ENCODE results near the gene AHRR. TPM values are rescaled to one million over a fixed set of nuclear protein-coding genes. Genes with fewer than 3 reads are reported as not detected.
A peak's percentile ranks its signal among the peaks of the same experiment; 100 is the strongest.
"Not testable (repeated sequence)": the region's sequence is repeated elsewhere in the genome, so short reads cannot be mapped to it uniquely, and the experiment has no call there.

Gene AHRR
- total RNA-seq, 1 donor from 2014 or later = 23.9 TPM

- DNase-seq (ENCODE audit: extremely low read depth, low read depth, low spot score) = no peak
Measured at GRCh38 chr5:390623-391491, 69.3 kb downstream of the AHRR start.

GRCh38 chr5:392431-392988 lies 71.0 kb downstream of the AHRR start:
- no peak for DNase-seq (ENCODE audit: extremely low read depth, low read depth, low spot score)

DNA sequence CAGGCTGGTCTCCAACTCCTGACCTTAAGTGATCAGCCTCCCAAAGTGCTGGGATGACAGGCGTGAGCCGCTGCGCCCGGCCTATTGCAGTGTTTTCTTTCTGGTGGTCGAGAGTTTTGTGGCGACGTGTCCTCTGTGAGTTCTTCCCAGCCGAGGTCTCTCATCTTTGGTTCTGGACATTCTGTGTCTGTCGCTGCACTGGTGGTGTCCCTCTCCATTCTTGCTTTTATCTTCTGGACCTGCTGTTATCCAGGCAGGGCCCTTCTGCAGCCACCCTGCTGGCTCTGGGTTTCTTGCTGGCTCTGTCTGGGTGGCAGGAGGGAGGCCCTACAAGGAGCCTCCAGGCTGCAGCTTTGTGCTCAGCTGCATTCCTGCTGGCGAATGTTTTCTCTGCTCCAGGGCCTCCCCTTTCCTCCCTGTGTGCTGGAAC lies 72.3 kb downstream of the AHRR start:
- no peak for DNase-seq (ENCODE audit: extremely low read depth, low read depth, low spot score)

GRCh38 chr5:394671-395155 lies 73.2 kb downstream of the AHRR start:
- DNase-seq (ENCODE audit: extremely low read depth, low read depth, low spot score) = no peak

GRCh38 chr5:395156-395920 lies 73.8 kb downstream of the AHRR start:
- peak; percentile 29 for DNase-seq (ENCODE audit: extremely low read depth, low read depth, low spot score)

DNA sequence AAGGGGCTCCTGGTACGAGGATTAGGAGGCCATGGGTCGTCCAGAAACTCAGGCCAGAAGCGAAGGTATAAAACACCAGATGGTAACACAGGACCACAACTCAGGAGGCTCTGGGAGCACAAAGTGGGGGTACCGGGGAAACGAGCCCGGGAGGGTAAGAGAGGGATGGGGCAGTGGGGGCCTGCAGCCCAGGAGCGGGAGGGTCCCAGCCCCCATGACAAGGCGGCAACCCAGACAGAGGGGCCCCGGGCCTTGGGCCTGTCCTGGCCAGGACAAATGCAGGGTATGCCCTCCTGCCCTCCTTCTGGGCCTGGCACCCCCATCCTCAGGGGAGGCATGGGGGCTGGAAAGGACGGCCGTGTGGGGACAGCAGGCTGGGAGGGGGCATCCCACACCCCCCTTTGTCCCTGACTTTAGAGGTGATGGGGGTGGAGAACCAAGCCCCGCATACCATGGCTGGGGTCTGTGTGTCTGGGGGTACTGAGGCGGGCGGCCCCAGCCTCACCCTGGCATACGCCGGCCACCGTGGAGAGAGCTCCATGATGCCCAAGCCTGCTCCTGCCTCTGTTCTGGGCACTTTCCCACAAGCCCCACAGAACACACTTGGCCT lies 74.5 kb downstream of the AHRR start:
- no peak for DNase-seq (ENCODE audit: extremely low read depth, low read depth, low spot score)

GRCh38 chr5:396531-396961 lies 75.0 kb downstream of the AHRR start:
- no peak for DNase-seq (ENCODE audit: extremely low read depth, low read depth, low spot score)

GRCh38 chr5:398141-398474 lies 76.6 kb downstream of the AHRR start:
- DNase-seq (ENCODE audit: extremely low read depth, low read depth, low spot score) = not testable (repeated sequence)

DNA sequence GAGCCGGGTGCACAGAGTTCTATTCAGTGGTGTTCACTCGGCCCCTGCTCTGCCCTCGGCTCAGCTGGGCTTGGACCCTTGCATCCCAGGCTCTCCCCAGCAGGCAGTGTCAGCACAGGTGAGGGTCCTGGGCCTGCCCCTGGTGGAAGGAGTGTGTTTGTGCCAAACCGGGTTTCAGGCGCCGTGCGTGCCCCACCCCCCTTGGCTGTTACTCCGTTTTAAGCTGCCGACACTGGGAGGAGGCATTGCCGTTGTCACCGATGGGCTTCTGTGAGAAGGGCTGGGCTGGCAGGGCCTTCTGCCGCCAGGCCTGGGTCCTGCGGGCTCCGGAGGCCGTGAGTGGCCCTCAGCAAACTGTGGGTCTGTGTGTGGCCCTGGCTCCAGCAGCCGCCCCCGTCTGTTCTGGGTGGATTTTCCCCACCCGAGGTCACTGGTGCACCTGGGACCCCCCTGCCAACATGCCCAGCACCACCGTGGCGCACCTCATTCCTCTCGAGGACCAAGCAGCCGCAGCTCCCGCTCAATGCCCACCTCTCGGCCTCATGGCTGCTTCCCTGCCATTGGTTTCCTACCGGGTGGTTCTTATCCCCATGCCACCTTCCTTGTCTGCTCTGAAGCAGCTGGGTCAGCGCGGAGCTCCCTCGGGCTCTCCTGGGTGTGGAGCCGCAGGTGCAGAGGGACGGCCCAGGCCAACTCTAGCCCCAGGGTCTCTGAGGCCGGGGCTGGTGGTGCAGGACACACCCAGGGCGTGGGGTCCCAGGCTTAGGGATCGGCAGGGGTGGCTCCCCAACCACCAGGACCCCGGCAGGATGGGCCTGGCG lies 77.2 kb downstream of the AHRR start:
- DNase-seq (ENCODE audit: extremely low read depth, low read depth, low spot score) = no peak

- peak; percentile 72 for DNase-seq (ENCODE audit: extremely low read depth, low read depth, low spot score)
Measured at GRCh38 chr5:399296-400281, 78.1 kb downstream of the AHRR start.

DNA sequence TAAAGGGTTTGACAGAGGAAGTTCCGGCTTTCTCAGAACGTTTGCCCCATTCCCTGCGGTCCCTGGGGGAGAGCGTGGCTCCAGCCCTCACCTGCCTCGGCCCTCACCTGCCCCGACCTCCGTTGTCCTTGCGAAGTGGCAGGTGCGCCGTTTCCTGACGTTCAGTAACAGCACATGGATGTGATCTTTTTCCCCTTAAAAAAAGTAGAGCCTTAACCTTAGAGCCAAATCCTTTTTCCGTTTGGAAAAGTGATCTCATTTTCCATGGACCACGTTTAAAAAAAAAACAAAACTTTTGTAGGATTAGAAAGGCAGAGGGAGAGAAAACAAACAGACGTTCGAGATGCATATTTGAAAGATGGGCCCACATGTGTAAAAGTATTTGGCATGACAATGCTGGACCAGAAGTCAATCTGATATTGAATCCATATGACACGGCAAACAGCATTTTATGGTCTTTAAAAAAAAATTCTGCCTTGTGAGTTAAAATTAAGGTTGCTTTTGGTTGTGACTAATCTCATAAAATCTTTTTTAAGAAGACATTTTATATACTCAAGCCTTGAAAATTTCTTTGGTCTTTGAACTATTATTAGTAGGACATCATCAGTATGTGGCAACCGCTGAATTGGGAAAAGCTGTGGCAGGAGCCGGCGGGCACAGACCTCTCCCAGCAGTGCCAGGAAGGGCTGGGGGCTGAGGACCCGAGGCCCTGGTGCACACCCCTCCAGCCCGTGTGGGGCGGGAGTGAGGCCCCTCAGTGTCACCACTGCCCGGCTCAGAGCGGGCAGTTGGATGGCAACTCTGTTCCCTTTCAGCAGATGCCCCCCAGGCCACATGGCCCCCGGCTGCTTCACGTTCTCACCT lies 79.0 kb downstream of the AHRR start:
- DNase-seq (ENCODE audit: extremely low read depth, low read depth, low spot score) = no peak

- no peak for DNase-seq (ENCODE audit: extremely low read depth, low read depth, low spot score)
Measured at GRCh38 chr5:401146-402034, 79.9 kb downstream of the AHRR start.

DNA sequence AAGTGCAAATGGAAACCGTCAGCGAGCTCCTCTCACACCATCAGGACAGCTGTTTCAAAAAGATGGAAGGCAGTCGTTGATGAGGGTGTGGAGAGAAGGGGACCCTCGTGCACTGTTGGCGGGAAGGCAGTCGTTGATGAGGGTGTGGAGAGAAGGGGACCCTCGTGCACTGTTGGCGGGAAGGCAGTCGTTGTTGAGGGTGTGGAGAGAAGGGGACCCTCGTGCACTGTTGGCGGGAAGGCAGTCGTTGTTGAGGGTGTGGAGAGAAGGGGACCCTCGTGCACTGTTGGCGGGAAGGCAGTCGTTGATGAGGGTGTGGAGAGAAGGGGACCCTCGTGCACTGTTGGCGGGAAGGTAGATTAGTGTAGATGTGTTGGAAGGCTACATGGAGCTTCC lies 80.7 kb downstream of the AHRR start:
- DNase-seq (ENCODE audit: extremely low read depth, low read depth, low spot score) = not testable (repeated sequence)

GRCh38 chr5:402615-403359 lies 81.3 kb downstream of the AHRR start:
- DNase-seq (ENCODE audit: extremely low read depth, low read depth, low spot score) = no peak

DNA sequence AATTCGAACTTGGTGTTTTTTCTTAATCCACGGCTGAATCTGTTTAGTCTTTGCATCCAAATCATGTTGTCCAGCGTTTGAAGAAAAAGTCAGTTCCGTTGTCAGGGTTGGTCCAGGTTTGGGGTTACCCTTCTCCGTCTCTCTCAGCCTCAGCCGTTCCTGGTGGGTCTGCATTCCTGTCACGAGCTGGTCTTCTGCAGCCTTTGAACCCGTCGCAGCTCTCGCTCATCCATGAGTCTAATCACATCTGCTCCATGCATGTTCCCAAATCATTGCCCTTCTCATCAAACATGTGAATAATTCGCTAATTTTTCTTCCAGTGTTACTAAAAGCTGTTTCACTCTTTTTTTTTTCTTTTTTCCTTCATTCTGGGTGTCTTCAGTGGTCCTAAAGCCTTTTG lies 82.5 kb downstream of the AHRR start:
- no peak for DNase-seq (ENCODE audit: extremely low read depth, low read depth, low spot score)

- DNase-seq (ENCODE audit: extremely low read depth, low read depth, low spot score) = no peak
Measured at GRCh38 chr5:404666-405241, 83.2 kb downstream of the AHRR start.
